ENCODE results near the gene CTXND1. TPM values are rescaled to one million over a fixed set of nuclear protein-coding genes. Genes with fewer than 3 reads are reported as not detected.
A peak's percentile ranks its signal among the peaks of the same experiment; 100 is the strongest.

Gene CTXND1
- total RNA-seq, 1 donor = not detected

DNA sequence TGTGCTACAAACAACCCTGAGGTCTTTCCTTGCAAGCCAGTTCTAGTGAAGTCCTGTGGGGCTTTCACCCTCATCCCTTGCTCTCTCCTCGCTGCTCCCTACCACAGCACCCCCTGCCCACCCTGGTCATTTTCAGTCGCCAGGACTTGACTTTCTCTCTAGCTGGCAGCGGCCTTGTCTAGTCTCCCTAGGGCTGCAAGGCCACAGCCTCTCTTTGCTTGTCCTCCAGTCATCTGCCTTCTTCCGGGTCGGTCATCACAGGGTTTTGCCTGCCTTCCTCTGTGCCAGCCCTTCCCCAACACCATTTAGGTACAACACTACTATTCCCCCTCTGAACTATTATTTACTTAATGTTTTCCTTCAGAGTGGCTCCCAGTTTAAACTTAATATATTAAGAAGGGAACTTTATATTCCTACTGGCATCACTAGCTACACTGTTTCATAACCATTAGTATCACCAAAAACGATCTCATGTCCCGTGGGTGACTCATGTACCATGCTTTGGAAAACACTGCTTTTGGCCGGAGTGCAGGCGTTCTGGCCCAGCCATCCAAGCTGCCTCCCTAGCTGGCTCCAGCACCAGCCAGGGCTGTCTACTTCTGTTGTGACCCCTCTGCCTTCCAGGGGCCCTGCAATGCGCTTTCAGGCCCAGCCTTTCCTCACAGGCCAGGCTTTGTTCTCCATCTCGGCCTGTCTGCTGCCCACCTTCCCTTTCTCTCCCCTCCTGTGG lies 77.8 kb downstream of the CTXND1 start:
- no peak overlapping the region for H2AFZ ChIP-seq (ENCODE audit: low read length)
- H3K79me2 ChIP-seq (ENCODE audit: insufficient read depth, low read length) = no peaks in the 10 kb centered on the region
- peak; percentile 93 for DNase-seq (ENCODE audit: insufficient read length, low spot score, missing footprints)
- H3K9me3 ChIP-seq (ENCODE audit: low read depth, low read length) = no peaks in the 10 kb centered on the region
- H3K27me3 ChIP-seq (ENCODE audit: insufficient read depth, low read length) = no peaks in the 10 kb centered on the region
- TF ChIP-seq, protein P1, sequence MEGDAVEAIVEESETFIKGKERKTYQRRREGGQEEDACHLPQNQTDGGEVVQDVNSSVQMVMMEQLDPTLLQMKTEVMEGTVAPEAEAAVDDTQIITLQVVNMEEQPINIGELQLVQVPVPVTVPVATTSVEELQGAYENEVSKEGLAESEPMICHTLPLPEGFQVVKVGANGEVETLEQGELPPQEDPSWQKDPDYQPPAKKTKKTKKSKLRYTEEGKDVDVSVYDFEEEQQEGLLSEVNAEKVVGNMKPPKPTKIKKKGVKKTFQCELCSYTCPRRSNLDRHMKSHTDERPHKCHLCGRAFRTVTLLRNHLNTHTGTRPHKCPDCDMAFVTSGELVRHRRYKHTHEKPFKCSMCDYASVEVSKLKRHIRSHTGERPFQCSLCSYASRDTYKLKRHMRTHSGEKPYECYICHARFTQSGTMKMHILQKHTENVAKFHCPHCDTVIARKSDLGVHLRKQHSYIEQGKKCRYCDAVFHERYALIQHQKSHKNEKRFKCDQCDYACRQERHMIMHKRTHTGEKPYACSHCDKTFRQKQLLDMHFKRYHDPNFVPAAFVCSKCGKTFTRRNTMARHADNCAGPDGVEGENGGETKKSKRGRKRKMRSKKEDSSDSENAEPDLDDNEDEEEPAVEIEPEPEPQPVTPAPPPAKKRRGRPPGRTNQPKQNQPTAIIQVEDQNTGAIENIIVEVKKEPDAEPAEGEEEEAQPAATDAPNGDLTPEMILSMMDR (IDR thresholded peaks at IDR 0.05; ENCODE audit: extremely low read depth, low read depth, low read length) = no peak
- peaks cover 16% of the 10 kb centered on the region for H3K4me1 ChIP-seq (ENCODE audit: insufficient read depth, low read length)
- peaks cover 12% of the 10 kb centered on the region for H3K36me3 ChIP-seq (ENCODE audit: insufficient read depth, low read length)
- no peak overlapping the region for H3K4me3 ChIP-seq (ENCODE audit: insufficient read depth, low read length)
- H3K4me2 ChIP-seq (ENCODE audit: insufficient read depth, low read length) = no peak overlapping the region
- H4K20me1 ChIP-seq (ENCODE audit: insufficient read depth, low read length) = no peaks in the 10 kb centered on the region
- H3K27ac ChIP-seq (ENCODE audit: low read depth, low read length) = peak overlapping the region; percentile 45

DNA sequence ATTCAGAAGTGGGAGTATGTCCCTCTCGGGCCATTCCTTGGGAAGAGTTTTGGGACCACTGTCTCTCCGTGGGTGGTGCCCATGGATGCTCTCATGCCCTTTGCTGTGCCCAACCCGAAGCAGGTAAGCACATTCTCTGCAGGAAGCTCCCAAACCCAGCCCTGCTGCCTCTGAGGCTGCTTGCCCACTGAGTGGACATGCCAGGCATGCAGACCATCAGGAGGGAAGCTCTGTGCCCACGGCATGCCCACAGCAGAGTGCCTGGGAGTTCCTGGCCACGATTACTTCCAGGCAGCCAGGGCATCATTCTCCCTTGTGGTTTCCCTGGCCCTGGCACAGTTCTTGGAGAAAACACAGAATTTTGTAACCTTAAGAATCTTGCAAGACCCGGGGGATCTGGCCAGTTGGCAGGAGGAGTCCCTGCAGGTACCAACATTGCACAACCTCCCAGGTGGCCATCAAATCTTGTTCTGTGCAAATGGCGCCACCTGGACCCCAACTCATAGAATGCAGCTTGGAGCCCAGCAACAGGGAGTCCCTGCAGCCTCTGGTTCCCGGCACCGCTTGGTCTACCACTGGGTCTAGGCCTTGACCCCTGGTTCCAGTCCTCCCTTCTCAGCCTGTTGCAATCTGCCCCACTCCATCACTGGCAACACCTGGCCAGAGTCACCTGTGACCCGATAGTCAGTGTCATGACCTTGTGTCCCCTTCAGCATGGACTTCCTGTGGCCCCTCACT lies 78.8 kb downstream of the CTXND1 start:
- no peak overlapping the region for H2AFZ ChIP-seq (ENCODE audit: low read length)
- no peaks in the 10 kb centered on the region for H3K79me2 ChIP-seq (ENCODE audit: insufficient read depth, low read length)
- H3K27me3 ChIP-seq (ENCODE audit: insufficient read depth, low read length) = no peaks in the 10 kb centered on the region
- H3K27ac ChIP-seq (ENCODE audit: low read depth, low read length) = peak overlapping the region; percentile 33
- H4K20me1 ChIP-seq (ENCODE audit: insufficient read depth, low read length) = no peaks in the 10 kb centered on the region
- DNase-seq (ENCODE audit: insufficient read length, low spot score, missing footprints) = no peak
- peaks cover 15% of the 10 kb centered on the region for H3K4me1 ChIP-seq (ENCODE audit: insufficient read depth, low read length)
- H3K9me3 ChIP-seq (ENCODE audit: low read depth, low read length) = no peaks in the 10 kb centered on the region
- H3K36me3 ChIP-seq (ENCODE audit: insufficient read depth, low read length) = peaks cover 18% of the 10 kb centered on the region
- TF ChIP-seq, protein P1 (IDR thresholded peaks at IDR 0.05; ENCODE audit: extremely low read depth, low read depth, low read length) = peak; percentile 84
- no peak overlapping the region for H3K4me2 ChIP-seq (ENCODE audit: insufficient read depth, low read length)
- no peak overlapping the region for H3K4me3 ChIP-seq (ENCODE audit: insufficient read depth, low read length)

DNA sequence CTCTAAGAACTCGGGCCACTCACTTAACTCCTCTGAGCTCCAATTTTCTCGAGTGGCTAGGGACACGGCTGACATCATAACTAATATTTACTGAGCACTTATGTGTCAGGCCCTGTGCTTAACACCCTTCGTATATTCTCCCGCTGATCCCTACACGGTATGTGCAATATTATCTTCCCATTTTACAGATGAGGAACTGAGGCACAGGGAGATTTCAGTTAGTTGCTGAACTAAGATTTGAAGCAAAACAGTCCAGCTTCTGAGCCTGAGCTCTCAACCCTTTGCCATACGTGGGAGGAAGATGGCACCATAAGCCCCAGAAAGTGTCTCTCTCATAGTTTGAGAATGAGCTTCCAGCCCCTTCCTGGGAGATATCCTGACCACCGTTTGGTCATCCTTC lies 79.6 kb downstream of the CTXND1 start:
- no peaks in the 10 kb centered on the region for H3K79me2 ChIP-seq (ENCODE audit: insufficient read depth, low read length)
- H3K4me1 ChIP-seq (ENCODE audit: insufficient read depth, low read length) = peaks cover 15% of the 10 kb centered on the region
- no peak overlapping the region for H3K4me2 ChIP-seq (ENCODE audit: insufficient read depth, low read length)
- H2AFZ ChIP-seq (ENCODE audit: low read length) = no peak overlapping the region
- H3K9me3 ChIP-seq (ENCODE audit: low read depth, low read length) = no peaks in the 10 kb centered on the region
- no peak overlapping the region for H3K4me3 ChIP-seq (ENCODE audit: insufficient read depth, low read length)
- peaks cover 15% of the 10 kb centered on the region for H3K36me3 ChIP-seq (ENCODE audit: insufficient read depth, low read length)
- TF ChIP-seq, protein P1 (IDR thresholded peaks at IDR 0.05; ENCODE audit: extremely low read depth, low read depth, low read length) = no peak
- no peaks in the 10 kb centered on the region for H4K20me1 ChIP-seq (ENCODE audit: insufficient read depth, low read length)
- no peaks in the 10 kb centered on the region for H3K27me3 ChIP-seq (ENCODE audit: insufficient read depth, low read length)
- DNase-seq (ENCODE audit: insufficient read length, low spot score, missing footprints) = no peak
- H3K27ac ChIP-seq (ENCODE audit: low read depth, low read length) = no peak overlapping the region

DNA sequence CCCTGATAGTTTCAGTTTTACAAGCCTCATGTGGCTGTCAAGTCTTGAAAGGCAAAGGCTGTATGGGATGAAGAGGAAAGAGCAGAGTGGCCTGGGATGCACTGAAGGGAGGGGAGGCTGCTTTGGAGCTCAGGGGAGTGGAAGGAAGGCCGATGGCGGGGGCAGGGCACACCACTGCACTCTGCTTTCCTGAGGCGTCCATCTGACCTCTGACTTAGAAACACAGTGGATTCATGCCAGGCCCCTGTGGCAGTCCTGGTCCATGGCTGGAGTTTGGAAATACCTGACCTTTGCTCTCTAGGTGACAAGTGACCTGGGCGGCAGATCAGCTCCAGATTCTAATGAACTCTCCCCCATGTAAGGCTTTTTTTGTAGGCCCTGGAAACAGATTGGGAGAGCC lies 80.2 kb downstream of the CTXND1 start:
- no peak overlapping the region for H3K4me2 ChIP-seq (ENCODE audit: insufficient read depth, low read length)
- H3K27me3 ChIP-seq (ENCODE audit: insufficient read depth, low read length) = no peaks in the 10 kb centered on the region
- no peak overlapping the region for H2AFZ ChIP-seq (ENCODE audit: low read length)
- H3K36me3 ChIP-seq (ENCODE audit: insufficient read depth, low read length) = peaks cover 10% of the 10 kb centered on the region
- TF ChIP-seq, protein P1 (IDR thresholded peaks at IDR 0.05; ENCODE audit: extremely low read depth, low read depth, low read length) = no peak
- no peaks in the 10 kb centered on the region for H3K9me3 ChIP-seq (ENCODE audit: low read depth, low read length)
- no peaks in the 10 kb centered on the region for H4K20me1 ChIP-seq (ENCODE audit: insufficient read depth, low read length)
- H3K4me1 ChIP-seq (ENCODE audit: insufficient read depth, low read length) = peaks cover 15% of the 10 kb centered on the region
- no peak overlapping the region for H3K27ac ChIP-seq (ENCODE audit: low read depth, low read length)
- no peaks in the 10 kb centered on the region for H3K79me2 ChIP-seq (ENCODE audit: insufficient read depth, low read length)
- H3K4me3 ChIP-seq (ENCODE audit: insufficient read depth, low read length) = no peak overlapping the region
- DNase-seq (ENCODE audit: insufficient read length, low spot score, missing footprints) = no peak

Data from osteoblast (primary cell).